GM19238 (cell line): ENCODE results near the gene NTN1.

Experiments
- DNase-seq: peaks from one replicate; pipeline ENCODE4 v3.0.0; 2011; ENCODE audit warnings: low spot score; ENCODE audit not compliant: insufficient read length

NTN1 gene

GRCh38 chr17:9270921-9271320 lies 249.6 kb downstream of the NTN1 start:
- DNase-seq = no peak

- DNase-seq = no peak
Observed at GRCh38 chr17:9271989-9272388, 250.7 kb downstream of the NTN1 start.

- no peak for DNase-seq
Observed at GRCh38 chr17:9272501-9273200, 251.3 kb downstream of the NTN1 start.

GRCh38 chr17:9273428-9274391 lies 252.4 kb downstream of the NTN1 start:
- DNase-seq = no peak

GRCh38 chr17:9274973-9275372 lies 253.7 kb downstream of the NTN1 start:
- DNase-seq = no peak

GRCh38 chr17:9279893-9280292 lies 258.6 kb downstream of the NTN1 start:
- DNase-seq = no peak

- DNase-seq = no peak
Observed at GRCh38 chr17:9283909-9284308, 262.6 kb downstream of the NTN1 start.

GRCh38 chr17:9284884-9285283 lies 263.6 kb downstream of the NTN1 start:
- DNase-seq = no peak

GRCh38 chr17:9285602-9286427 lies 264.5 kb downstream of the NTN1 start:
- no peak for DNase-seq

- no peak for DNase-seq
Observed at GRCh38 chr17:9286434-9286833, 265.1 kb downstream of the NTN1 start.

GRCh38 chr17:9287306-9287705 lies 266.0 kb downstream of the NTN1 start:
- DNase-seq = no peak

GRCh38 chr17:9290226-9290613 lies 268.9 kb downstream of the NTN1 start:
- no peak for DNase-seq

- DNase-seq = peak; percentile 48
Observed at GRCh38 chr17:9291912-9292560, 270.7 kb downstream of the NTN1 start.

GRCh38 chr17:9292561-9292941 lies 271.2 kb downstream of the NTN1 start:
- no peak for DNase-seq
